GM21390 (cell line): ENCODE data around the gene HRC.

Source experiments
- ATAC-seq: cut with Tn5 transposase; IDR thresholded peaks from one replicate; pipeline ENCODE4 v1.9.1; 2021; ENCODE audit not compliant: unreplicated experiment

The HRC gene

DNA sequence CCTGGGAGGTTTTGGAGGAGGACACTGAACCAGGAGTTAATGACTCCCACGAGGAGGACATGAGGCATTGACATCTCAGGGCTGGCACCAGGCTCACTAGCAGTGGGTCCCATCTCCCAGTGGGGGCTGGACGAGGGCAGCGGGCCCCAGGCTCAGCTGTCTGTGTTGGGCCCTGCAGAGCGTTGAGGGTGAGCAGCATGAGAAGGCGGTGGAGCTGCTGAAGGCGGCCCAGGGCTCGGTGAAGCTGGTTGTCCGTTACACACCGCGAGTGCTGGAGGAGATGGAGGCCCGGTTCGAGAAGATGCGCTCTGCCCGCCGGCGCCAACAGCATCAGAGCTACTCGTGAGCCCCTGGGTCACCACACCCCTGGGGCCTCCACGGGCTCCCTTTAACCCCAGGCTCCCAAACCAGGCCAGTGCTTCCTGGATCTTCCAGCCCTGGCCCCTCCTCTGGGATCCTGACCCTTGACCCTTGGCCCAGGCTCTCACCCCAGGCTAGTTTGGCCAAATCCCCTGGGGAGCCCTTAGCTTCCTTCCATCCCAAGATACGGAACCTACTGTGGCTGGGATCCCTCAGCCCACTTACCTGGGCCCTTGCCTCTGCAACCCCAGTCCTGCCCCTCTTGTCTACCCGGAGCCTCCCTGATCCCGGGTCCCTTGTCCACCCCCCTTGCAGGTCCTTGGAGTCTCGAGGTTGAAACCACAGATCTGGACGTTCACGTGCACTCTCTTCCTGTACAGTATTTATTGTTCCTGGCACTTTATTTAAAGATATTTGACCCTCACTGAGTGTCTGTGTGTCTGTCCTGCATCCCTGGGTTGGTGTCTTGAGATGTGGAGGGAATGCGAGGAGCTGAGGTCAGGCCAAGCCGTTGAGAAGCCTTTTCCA lies 37.3 kb downstream of the HRC start:
- ATAC-seq: no peak

DNA sequence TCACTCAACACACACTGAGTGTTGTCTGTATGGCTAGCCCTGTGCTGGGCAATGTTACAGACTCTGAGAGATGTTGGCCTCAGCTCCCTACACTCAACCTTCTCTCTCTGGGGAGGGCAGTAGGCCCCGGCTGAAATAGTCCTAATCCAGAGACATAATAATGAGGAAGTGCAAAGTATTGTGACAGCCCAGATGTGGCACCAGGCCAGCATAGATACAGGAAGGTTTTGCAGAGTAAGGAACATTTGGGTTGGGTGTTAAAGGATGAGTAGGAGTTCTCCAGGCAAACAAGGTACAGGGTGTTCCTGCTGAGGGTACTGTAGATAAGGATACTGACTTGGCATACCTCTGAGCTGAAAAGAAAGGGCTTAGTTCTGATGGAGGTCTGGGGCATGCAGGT lies 38.7 kb downstream of the HRC start:
- ATAC-seq: no peak

DNA sequence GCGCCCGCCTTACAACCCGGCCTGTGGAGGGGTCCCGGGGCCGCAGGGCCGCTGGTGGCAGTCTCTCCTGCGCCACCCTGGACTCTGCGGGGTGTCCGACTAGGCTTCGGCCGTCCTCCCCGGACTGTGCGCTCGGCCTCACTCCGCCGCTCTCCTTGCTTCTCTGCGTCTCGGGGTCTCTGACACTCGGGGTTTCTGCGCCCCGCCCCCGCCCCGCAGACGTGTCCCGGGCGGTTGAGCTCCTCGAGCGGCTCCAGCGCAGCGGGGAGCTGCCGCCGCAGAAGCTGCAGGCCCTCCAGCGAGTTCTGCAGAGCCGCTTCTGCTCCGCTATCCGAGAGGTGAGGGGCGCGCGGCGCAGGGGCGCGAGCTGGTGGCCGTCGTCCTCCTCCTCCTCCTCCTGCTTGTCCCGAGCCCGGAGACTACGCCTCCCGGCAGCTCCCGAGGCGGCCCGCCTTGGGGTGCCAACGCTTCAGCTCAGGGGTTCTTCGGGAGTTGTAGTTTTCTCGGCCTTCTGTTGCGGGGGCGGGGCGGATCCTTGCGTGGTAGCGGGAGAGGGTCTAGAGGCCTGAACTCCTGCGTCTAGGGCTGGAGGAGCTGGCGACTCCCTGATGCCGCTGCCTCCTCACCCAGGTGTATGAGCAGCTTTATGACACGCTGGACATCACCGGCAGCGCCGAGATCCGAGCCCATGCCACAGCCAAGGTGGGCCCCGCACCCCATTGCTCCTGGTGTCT lies 40.4 kb downstream of the HRC start:
- ATAC-seq: no peak

DNA sequence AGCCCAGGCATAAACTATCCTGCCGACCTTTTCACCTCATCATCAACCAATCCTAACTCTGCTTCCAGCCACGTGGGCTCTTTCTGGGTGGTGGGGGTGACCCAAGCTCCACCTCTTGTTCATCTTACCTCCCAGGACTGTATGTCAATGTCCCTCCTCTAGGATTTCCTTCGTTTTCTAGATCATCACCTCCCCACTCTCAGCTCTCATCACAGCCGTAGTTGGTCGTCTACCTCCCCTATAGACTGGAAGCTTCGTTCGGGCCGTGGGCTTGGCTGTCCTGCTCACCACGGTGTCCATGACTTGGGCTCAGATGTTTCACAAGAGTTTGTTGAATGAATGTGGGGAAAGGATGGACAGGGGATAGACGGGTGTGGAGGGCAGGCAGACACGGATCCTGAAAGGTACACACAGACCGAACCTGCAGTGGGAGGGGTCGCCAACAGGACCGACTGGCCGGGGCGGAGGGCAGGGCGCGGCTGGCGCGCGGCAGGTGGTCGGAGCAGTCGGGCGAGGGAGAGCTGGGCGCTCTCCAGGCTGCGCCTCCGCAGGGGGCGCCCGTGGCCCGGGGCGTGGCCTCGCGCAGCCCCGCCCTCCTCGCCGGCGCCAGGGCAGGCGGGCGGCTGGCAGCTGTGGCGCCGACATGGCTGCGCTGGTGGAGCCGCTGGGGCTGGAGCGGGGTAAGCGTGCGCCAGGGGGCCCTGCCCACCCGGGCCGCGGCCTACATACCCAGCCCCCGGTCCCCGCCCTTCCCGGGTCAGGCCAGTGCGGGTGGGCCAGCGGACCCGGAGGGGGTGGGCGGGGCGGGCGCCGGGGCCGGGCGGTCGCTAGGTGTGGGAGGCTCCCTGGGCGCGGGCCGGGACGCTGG lies 41.2 kb downstream of the HRC start, which contains the start of gene LIN7B:
Gene LIN7B (plus strand): TSS at position 609 of the 868 bp plus-strand sequence. CDS start 35 bp downstream, at position 644.
- no peak for ATAC-seq

DNA sequence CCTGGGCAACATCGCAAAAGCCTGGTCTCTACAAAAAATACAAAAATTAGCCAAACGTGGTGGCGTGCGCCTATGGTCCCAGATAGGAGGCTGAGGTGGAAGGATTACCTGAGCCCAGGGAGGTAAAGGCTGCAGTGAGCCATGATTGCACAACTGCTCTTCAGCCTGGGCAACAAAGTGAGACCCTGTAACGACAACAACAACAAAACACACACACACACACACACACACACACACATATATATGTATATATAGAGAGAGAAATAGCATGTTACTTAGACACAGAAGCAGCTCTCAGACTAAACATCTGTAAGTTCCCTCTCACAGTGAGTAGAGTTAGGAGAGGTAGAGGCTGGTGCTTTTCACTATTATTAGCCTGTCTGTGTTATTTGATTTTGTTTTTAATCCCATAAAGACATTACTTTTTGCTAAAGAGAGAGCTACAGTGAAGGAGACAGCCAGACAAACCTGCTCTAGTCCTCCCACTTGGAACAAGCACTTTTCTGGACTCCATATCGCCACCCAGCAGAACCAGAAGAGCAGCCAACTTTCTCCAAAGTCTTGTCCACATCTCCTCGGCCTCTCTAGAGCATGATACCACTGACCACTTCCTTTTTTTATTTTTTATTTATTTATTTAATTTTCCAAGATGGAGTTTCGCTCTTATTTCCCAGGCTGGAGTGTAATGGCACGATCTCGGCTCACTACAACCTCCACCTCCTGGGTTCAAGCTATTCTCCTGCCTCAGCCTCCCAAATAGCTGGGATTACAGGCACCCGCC lies 43.8 kb downstream of the HRC start:
- ATAC-seq: no peak

DNA sequence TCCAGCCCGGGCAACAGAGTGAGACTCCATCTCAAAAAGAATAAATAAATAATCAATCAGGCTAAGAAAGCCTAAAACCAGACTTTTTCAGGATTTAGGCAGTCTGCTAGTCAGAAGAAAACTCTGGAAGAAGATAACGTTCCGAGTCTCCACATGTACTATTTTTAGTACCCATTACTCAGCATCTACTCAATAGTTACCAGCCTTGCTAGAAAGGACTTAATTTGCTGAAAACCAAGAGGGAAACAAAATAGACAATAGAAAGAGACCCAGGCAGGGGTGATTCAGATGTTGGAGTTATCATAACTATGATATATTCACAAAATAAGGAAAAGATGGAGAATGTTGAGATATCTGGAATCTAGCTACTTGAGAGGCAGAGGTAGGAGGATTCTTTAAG lies 44.6 kb downstream of the HRC start:
- no peak for ATAC-seq

DNA sequence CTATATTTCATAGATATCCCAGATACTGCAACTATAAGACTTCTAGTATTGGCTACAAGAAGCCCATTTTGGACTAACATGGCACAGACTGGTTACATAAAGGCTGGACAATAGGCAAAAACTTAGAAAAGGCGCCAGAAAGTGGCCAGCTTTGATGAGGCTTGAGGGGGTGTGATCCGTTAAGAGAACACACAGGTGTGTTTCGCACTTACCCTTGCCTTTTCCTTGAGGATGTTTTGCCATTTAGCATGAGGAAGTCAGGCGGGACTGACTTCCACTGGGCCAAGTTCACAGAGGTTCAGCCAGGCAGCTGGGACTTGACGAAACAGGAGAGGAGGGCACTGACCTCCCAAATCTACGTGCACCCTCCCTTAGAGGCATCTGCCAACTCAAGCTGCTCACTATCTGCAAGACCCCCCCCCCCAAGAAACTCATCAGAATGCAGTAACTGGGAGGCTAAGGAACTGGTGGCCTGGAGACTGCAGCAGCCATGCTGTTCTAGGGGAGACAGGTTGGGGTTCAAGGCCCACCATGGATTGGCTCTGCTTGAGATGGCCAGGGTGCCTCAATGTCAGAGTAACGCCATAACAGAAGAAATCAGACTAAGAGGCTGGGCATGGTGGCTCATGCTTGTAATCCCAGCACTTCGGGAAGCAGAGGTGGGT lies 45.5 kb downstream of the HRC start:
- no peak for ATAC-seq

DNA sequence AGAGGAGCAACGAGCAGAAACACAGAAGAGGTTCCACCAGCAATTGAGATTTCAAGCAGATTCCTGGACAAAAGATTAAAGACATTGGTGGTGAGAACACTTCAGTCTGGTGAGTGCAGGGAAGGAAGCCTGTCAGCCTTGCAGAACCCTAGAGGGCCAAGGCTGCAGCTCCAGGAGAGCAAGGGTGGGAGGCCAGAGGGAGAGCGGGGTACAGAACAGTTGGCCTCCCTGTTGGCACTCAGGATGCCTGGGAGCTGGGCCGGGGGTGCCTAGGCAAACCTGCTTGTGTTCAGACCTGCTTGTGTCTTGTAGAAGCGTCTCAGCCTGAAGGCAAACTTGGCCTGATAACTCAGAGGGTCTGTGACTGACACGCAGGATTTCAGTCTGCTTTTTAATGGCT lies 46.1 kb downstream of the HRC start:
- ATAC-seq: no peak

DNA sequence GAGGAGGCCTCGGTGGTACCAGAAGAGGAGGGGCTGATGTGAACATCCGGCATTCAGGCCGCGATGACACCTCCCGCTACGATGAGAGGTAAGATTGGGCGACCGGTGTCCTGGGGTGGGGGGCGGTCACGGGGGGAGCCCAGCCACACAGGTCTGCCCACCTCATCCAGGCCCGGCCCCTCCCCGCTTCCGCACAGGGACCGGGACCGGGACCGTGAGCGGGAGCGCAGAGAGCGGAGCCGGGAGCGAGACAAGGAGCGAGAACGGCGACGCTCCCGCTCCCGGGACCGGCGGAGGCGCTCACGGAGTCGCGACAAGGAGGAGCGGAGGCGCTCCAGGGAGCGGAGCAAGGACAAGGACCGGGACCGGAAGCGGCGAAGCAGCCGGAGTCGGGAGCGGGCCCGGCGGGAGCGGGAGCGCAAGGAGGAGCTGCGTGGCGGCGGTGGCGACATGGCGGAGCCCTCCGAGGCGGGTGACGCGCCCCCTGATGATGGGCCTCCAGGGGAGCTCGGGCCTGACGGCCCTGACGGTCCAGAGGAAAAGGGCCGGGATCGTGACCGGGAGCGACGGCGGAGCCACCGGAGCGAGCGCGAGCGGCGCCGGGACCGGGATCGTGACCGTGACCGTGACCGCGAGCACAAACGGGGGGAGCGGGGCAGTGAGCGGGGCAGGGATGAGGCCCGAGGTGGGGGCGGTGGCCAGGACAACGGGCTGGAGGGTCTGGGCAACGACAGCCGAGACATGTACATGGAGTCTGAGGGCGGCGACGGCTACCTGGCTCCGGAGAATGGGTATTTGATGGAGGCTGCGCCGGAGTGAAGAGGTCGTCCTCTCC lies 47.4 kb downstream of the HRC start:
- ATAC-seq: no peak

DNA sequence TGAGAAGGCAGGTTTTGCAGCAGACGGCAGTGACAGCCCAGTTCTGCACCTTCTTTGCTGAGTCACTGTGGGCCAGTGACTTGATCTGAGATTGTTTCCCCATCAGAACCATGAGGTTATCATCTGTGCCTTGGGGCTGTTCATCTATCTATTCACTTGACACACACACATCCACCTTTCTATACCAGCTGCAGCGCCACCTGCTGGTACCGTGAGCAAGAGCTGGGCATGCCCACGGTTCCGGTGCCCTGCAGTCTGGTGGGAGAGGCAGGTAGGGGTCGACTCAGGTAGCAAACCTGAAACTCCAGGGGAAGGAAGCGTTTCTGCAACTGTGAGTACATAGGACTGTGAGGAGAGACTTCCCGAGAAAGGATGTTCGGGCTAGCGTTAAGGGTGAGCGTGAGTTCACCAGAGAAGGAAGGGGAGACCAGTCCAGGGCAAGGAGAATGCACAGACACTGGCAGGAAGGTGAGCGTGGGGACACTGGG lies 48.5 kb downstream of the HRC start:
- ATAC-seq: no peak

DNA sequence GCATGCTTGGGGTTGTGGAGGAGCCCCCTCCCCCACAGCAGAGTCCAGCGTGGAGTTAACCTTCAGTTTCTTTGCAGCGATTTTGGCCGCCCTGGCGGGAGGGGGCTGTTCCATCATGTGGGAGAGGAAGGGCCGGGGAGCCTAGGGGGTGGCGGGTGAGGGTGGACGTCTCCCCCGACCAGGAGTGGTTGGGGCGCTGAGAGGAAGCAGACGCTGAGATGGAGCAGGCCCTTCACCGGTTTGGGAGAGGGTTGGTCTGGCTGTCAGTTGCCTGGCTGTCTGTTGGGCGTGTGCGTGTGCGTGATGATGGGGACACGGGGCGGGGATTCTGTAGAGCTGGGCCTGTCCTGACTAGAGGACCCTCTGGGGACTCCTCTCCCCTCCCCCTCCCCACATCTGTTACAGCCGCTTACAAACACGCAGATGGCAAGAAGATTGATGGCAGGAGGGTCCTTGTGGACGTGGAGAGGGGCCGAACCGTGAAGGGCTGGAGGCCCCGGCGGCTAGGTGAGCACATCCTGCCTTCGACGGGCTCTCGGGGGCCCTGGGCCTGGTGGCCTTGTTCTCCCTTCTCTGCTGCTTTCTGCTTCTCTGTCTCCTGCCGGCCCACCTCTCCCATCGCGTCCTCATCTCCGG lies 50.8 kb downstream of the HRC start:
- no peak for ATAC-seq

DNA sequence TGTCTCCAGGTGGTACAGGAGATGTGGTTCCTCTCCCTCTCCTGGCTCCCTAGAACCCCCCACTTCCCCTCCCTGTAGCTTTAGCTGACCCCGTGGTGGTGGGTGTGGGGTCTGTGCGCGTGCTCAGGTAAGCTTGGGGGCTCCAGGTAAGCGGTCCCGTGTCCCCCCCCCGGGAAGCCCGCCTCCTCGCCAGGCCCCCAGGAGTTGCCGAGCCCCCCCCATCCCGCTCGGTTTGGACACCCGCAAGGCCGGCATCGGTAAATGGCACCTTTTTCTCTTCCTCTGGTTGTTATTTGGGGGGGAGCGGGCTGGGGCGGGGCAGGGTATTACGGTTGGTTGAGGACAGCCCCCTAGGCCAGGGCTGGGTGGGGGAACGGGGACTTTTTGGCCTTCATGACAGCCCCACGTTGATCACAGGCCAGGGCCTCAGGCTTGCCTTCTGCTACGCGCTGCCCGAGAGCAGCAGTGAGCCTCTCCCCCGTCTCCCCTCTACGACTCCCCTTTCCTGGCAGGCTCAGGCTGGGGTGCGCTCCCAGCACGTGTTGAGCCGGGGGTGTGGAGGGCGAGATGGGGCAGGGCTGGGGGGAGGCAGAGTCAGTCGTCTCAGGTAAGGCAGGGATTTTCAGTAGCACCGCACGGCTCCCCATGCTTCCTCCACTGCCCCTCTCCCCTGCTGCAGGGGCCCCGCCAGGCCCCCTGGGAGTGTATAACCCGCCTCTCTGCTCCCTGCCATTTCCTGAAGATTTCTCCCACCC lies 51.7 kb downstream of the HRC start:
- no peak for ATAC-seq

DNA sequence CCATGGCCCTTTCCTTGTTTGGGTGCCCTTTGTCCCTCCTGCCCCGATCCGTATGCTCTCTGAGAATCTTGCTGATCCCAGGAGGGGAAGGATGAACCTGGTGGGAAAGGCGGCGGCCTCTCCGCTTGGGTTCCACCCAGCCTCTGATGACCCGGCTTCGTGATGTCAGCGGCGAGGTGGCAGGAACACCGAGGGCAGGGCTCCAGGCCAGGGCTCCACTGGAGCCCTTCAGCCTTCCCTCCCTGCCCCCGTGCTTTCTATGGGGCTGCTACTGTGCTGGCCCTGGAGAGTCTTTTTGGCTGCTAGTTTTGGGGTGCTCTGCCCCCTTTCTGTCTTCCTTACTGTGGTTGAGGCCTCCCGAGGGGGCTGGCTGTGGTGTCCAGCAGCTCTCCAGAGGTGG lies 52.9 kb downstream of the HRC start:
- ATAC-seq: no peak
